Left ventricle myocardium superior (tissue), 1 donor: Measurements from ENCODE around the gene MLLT6. TPM values are rescaled to one million over a fixed set of nuclear protein-coding genes. Genes with fewer than 3 reads are reported as not detected.

Experiments
- ATAC-seq: fragments of 200-7000 bp; cut with Tn5 transposase; one replicate; pipeline ENCODE4 v1.9.1; 2020; ENCODE audit warnings: mild to moderate bottlenecking, moderate library complexity
- DNase-seq: peaks from one replicate; pipeline ENCODE4 v3.0.0-alpha.2; 2020
- intact Hi-C: fragments of 100-400 bp; cut with micrococcal nuclease; formaldehyde crosslinking; loops from one replicate; pipeline ENCODE4 v1.11.0; 2022
- total RNA-seq: library from RNA; stranded (reverse); fragmentation: NEBNext Ultra II Directional; extraction: Animal tissue kit (Norgen Biotek cat#: 25700); gene quantifications from one replicate; pipeline ENCODE4 v1.2.1, GENCODE V29; 2021
- donor health status: DM: no; HTN: yes; CAD: no; lungs with severe emphysema.

The MLLT6 gene
- total RNA-seq, 1 donor from 2014 or later, result 88.0 TPM

GRCh38 chr17:38674014-38674748 lies 30.9 kb upstream of the MLLT6 start:
- DNase-seq, result no peak
- ATAC-seq, result peak; percentile 7
- intact Hi-C loops, result no loop called here

- ATAC-seq (peak; percentile 91), DNase-seq (peak; percentile 93)
- intact Hi-C loops, result no loop called here
Measured at GRCh38 chr17:38674749-38675615, 30.1 kb upstream of the MLLT6 start, which contains the start of gene EPOP. TSS of gene EPOP (minus strand) at chr17:38674957. CDS start at chr17:38674495, 462 bp downstream.

- DNase-seq (peak; percentile 86), ATAC-seq (peak; percentile 78)
- intact Hi-C loops, result no loop called here
Measured at GRCh38 chr17:38676706-38677504, 28.2 kb upstream of the MLLT6 start.

- ATAC-seq (no peak), DNase-seq (no peak)
- intact Hi-C loops, result no loop called here
Measured at GRCh38 chr17:38677819-38678218, 27.3 kb upstream of the MLLT6 start.

- ATAC-seq (no peak), DNase-seq (no peak)
- intact Hi-C loops, result no loop called here
Measured at GRCh38 chr17:38681096-38681495, 24.0 kb upstream of the MLLT6 start.

GRCh38 chr17:38685491-38685890 lies 19.6 kb upstream of the MLLT6 start:
- DNase-seq (peak; percentile 59), ATAC-seq (peak; percentile 53)
- intact Hi-C loops, result no loop called here

GRCh38 chr17:38687286-38687685 lies 17.8 kb upstream of the MLLT6 start:
- no peak for DNase-seq
- no peak for ATAC-seq

GRCh38 chr17:38690386-38690785 lies 14.7 kb upstream of the MLLT6 start:
- DNase-seq, result no peak
- ATAC-seq, result no peak
- intact Hi-C loops, result no loop called here

More at GRCh38 chr17:38687286-38687685, 17.8 kb upstream of the MLLT6 start:
- intact Hi-C loops, result no loop called here

- ATAC-seq (no peak), DNase-seq (no peak)
- intact Hi-C loops, result no loop called here
Measured at GRCh38 chr17:38691154-38691553, 13.9 kb upstream of the MLLT6 start.

- peak; percentile 94 for DNase-seq
- peak; percentile 99 for ATAC-seq
- intact Hi-C loops, result no loop called here
Measured at GRCh38 chr17:38693700-38694329, 11.3 kb upstream of the MLLT6 start.

GRCh38 chr17:38697061-38697820 lies 7.8 kb upstream of the MLLT6 start:
- intact Hi-C loops, result no loop called here
- ATAC-seq (no peak), DNase-seq (no peak)

- intact Hi-C loops, result no loop called here
- no peak for DNase-seq
- no peak for ATAC-seq
Measured at GRCh38 chr17:38698760-38699159, 6.3 kb upstream of the MLLT6 start.

GRCh38 chr17:38701504-38702165 lies 3.4 kb upstream of the MLLT6 start:
- ATAC-seq, result no peak
- intact Hi-C loops, result no loop called here

GRCh38 chr17:38702166-38702915 lies 2.7 kb upstream of the MLLT6 start:
- ATAC-seq (peak; percentile 67), DNase-seq (peak; percentile 92)
- intact Hi-C loops, result no loop called here

More at GRCh38 chr17:38701504-38702165, 3.4 kb upstream of the MLLT6 start:
- DNase-seq, result no peak

GRCh38 chr17:38702916-38703741 lies 1.9 kb upstream of the MLLT6 start:
- intact Hi-C loops, result no loop called here
- ATAC-seq (peak; percentile 0), DNase-seq (peak; percentile 52)
